HG03196 (cell line): Measurements from ENCODE around the gene PSMC1.
"Not testable (repeated sequence)": the region's sequence is repeated elsewhere in the genome, so short reads cannot be mapped to it uniquely, and the experiment has no call there.

Experiments
- ATAC-seq: cut with Tn5 transposase; IDR thresholded peaks from one replicate; pipeline ENCODE4 v1.9.1; 2021; ENCODE audit not compliant: unreplicated experiment

Gene PSMC1

DNA sequence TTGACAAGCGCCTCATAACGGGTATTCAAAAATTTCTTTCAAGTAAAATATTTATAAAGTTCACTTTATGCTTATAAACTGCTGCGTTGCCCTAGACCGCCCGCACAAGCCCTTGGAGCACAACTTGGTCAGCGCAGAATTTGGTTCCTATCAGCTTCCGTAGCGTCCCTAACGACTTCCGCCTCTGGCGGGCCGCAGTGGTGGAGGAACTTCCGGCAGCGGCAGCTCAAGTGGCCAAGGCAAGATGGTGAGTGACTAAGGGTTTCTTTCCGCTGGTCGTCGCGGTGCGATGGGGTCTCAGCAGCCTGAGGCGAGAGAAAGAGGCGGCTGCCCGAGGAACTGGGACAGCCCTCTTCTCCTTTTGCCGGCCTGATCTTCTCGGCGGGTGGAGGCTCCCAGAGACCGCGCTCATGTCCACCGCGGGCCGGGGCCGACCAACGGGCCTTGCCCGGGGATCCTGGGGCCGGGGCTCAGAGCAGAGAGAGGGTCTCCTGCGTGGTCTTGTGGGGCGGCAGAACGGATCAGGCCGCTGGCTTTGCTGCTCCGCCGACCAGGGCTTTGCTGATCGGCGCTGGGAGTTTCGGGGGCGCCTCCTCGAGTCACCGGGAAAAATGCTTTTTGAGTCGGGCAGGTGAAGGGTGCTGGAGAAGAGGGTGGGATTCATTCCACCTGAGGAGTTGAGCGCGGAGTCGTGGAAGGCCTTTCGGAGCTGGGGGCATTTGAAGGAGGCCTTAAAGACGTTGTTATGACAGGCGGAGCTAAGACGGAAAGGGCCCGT lies at the start of gene PSMC1:
Gene PSMC1, plus strand, starts transcription at position 200 of the 778 bp plus-strand sequence. Its CDS starts 45 bp downstream, at position 245.
- ATAC-seq = peak; percentile 93

DNA sequence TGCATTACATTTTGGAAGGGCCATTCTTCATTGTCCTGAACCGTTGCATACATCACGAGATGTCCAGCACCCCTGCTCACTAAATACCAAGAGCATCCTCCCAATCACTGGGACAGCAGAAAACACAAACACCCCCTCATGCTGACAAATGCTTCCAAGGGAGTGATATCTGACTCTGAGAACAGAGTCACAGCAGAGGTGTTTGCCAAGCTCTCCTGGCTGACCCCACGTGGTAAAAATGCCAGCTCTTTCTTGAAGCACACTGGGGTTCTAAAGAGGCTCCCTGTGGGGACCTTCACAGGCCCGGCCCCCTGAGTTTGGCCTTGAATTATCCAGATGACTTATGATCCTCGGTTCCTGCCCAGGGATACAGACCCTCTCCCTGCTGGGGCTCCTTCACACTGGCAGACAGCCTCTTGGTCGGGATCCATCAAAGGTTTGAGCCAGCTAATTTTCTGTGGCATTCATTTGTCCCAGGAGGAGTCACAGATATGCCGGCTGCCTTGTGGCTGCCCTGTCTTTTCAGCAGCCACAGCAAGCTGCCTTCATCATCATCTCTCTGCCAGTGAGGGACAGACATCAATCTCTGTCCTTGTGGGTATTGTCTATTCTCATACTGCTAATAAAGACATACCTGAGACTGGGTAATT lies 43.1 kb upstream of the PSMC1 start:
- ATAC-seq = no peak

- no peak for ATAC-seq
Observed at GRCh38 chr14:90228478-90228877, 27.9 kb upstream of the PSMC1 start.

DNA sequence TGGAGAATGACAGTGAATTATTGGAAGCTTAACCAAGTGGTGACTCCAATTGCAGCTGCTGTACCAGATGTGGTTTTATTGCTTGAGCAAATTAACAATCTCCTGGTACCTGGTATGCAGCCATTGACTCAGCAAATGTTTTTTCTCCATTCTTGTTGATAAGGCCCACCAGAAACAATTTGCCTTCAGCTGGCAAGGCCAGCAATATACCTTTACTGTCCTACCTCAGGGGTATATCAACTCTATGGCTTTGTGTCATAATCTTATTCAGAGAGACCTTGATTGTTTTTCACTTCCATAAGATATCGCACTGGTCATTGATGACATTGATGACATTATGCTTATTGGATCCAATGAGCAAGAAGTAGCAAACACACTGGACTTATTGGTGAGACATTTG lies 26.4 kb upstream of the PSMC1 start:
- not testable (repeated sequence) for ATAC-seq

GRCh38 chr14:90235179-90235976 lies 21.0 kb upstream of the PSMC1 start:
- ATAC-seq = no peak

DNA sequence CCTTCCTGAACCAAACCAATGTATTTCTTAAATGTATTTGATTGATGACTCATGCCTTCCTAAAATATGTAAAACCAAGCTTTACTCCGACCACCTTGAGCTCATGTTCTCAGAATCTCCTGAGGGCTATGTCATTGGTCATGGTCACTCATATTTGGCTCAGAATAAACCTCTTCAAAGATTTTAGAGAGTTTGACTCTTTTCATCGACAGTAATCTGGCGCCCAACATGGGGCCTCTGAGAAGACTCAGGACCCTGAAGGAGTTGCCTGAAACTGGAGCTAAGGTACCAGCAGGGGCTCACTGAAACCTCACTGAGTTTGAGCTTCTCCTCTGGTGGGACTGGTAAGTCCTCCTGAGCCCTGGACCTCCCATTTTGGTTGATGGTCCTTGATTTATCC lies 17.2 kb upstream of the PSMC1 start:
- ATAC-seq = no peak

GRCh38 chr14:90242444-90242843 lies 13.9 kb upstream of the PSMC1 start:
- ATAC-seq = no peak

GRCh38 chr14:90246936-90247335 lies 9.4 kb upstream of the PSMC1 start:
- ATAC-seq = no peak

DNA sequence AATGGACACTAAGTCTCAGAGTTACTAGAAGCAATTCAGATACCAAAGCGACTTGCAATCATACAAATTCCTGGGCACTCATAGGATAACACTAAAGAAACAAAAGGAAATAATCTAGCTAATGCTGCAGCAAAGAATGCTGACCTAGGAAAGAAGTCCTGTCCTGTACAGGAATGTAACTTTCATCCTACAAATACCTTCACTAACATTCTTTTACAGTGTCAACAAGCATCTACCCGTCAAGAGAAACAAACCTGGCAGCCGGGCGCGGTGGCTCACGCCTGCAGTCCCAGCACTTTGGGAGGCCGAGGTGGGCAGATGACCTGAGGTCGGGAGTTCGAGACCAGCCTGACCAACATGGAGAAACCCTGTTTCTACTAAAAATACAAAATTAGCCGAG lies 8.9 kb upstream of the PSMC1 start:
- ATAC-seq = not testable (repeated sequence)

DNA sequence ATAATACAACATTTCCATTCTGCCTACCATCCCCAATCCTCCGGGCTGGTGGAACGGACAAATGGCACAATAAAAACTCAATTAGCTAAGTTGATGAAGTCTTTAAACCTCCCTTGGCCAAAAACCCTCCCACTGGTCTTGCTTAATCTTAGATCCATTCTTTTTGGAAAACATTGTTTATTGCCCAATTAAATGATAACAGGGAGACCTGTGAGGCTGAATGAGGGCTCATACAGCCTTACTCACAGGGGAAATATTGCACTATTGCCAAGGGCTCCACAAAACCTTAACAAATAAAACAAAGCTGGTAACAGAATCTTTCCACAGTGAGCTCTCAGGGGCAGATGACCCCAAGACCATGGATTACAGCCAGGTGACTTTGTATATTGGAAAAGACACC lies 7.8 kb upstream of the PSMC1 start:
- ATAC-seq = no peak

DNA sequence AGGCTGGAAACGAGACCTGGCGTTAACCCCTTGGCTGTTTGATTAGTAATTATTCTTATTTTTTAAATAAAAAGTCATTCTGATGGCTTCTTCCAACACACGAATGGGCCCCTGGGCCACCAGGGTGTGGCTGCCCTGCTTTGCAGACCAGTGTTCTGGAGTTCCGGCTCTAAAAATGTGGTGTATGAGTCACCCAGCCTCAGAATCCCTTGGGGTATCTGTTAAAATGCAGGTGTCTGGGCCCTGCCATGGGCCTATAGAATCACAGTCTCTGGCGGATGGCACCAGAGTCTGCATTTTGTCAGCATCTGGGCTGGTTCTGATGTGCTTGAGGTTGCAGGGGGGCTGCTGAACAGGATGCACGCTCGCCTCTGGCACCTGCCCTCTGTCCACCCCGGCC lies 2.5 kb upstream of the PSMC1 start:
- ATAC-seq = no peak

DNA sequence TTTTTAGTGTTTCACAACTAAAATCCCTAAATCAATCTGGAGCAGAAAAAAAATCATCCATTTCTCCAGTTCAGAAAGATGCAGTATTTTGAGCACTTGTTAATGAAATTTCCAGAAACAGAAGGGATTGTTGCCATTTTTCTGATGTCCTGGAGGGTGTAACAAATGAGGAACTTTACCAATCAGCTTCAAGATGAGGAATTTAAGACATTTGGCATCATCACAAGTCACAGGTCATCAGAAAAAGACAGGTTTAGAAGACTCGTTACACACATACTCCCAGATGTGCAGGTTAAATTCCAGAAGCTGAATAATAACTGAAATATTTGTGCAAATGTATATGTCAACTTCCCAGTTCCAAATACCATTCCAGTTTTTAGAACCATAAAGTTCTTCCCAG lies 482 bp upstream of the PSMC1 start:
- ATAC-seq = no peak

GRCh38 chr14:90263748-90264449 lies 7.5 kb downstream of the PSMC1 start:
- ATAC-seq = peak; percentile 81

DNA sequence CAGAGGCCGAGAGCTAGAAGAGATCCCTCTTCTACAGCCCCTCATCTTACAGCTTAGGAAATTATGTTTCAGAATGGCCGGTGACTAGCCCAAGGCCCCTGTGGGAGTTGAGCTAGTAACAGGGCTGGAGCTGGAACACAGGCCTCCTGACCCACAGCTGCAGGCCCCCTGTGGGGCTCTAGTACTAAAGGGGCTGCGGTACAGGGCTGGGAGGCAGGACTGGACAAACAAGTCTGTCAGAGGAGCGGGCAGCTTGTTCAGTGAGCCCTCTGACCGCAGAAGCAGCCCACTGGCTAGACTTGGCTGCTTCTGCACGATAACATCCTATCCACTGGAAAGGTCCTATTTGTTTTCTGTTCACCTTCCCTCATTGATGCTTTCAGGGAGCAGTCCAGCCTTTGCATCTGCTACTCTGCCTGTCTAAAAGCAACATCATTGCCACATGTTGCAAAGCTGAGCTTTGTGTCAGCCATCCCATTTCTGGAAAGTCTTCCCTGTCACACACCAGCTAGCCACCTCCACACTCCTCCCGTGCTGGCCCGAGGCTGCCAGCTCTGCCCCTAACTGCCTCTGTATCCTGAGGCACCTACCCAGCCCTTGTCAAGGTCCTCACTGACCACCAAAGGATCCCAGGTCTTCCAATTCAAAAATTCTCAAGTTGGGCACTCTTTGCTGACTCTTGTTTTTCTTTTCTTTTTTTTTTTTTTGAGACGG lies 10.2 kb downstream of the PSMC1 start:
- no peak for ATAC-seq

- ATAC-seq = no peak
Observed at GRCh38 chr14:90268420-90268819, 12.1 kb downstream of the PSMC1 start.

- no peak for ATAC-seq
Observed at GRCh38 chr14:90272523-90272922, 16.2 kb downstream of the PSMC1 start.

- no peak for ATAC-seq
Observed at GRCh38 chr14:90273532-90273931, 17.2 kb downstream of the PSMC1 start.

GRCh38 chr14:90274019-90274418 lies 17.7 kb downstream of the PSMC1 start:
- ATAC-seq = no peak

GRCh38 chr14:90274808-90275457 lies 18.6 kb downstream of the PSMC1 start:
- no peak for ATAC-seq

DNA sequence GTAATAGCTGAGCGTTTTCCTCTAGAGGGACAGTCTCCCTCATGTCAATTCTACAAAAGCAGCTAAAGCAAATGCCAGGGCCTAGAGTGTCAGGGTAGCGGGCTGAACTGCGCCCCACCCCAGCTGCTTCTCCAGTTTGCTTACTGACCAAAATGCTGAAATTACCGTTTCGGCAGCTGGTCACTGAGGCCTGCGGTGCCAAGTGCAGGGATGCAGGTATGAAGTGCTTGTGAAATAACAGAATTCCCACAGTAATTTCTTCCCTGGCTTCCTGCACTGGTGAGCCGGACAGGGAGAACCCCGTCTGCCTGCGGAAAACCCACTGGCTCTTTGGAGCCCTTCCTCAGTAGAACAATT lies 19.1 kb downstream of the PSMC1 start:
- ATAC-seq = no peak
